ELR (cell line): Measurements from ENCODE around the gene PUS7.
"Not testable (repeated sequence)": the region's sequence is repeated elsewhere in the genome, so short reads cannot be mapped to it uniquely, and the experiment has no call there.

Source experiments
- DNase-seq: peaks from one replicate; pipeline ENCODE4 v3.0.0-alpha.2; 2015; ENCODE audit warnings: low read depth

The PUS7 gene

DNA sequence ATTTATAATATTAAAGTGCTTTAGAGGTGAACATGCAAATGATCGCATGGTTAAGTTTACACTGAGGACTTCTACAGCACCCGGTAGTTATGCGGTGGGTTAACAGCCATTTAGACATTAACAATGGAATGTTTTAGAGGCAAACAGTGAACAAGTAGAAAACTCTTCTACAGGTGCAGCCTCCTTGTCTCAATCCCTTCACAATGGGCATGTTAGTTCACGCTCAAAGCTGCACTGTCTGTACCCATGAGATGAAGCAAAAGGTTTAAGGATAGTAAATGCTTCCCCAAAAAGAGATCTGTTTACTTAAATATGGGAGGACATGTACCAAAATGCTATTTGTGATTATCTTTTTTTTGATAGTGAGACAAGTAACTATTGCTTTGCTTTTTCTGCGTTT lies 25.1 kb downstream of the PUS7 start:
- DNase-seq, result no peak

DNA sequence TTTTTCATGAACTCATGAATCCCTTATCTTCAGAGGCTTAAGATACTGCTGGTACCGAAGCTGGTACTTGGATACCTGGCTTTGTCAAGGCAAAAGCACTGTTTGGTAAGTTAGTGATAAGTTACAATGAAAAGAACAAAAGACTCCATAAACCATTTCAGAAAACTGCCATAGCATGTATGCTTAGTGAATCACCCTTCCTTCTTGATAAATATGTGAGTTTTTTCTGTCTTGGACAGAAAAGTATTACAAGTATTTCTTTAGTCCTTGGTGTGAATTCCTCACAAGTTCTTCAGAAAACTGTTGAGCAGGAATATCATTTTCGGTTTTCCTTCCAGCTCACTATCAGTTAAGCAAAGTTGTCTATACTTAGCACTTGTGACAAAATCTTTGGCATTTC lies 25.6 kb downstream of the PUS7 start:
- peak; percentile 55 for DNase-seq

GRCh38 chr7:105493923-105494315 lies 28.2 kb downstream of the PUS7 start:
- DNase-seq, result peak; percentile 73

GRCh38 chr7:105493196-105493922 lies 28.7 kb downstream of the PUS7 start:
- no peak for DNase-seq

- DNase-seq, result no peak
Observed at GRCh38 chr7:105489409-105489808, 32.7 kb downstream of the PUS7 start.

DNA sequence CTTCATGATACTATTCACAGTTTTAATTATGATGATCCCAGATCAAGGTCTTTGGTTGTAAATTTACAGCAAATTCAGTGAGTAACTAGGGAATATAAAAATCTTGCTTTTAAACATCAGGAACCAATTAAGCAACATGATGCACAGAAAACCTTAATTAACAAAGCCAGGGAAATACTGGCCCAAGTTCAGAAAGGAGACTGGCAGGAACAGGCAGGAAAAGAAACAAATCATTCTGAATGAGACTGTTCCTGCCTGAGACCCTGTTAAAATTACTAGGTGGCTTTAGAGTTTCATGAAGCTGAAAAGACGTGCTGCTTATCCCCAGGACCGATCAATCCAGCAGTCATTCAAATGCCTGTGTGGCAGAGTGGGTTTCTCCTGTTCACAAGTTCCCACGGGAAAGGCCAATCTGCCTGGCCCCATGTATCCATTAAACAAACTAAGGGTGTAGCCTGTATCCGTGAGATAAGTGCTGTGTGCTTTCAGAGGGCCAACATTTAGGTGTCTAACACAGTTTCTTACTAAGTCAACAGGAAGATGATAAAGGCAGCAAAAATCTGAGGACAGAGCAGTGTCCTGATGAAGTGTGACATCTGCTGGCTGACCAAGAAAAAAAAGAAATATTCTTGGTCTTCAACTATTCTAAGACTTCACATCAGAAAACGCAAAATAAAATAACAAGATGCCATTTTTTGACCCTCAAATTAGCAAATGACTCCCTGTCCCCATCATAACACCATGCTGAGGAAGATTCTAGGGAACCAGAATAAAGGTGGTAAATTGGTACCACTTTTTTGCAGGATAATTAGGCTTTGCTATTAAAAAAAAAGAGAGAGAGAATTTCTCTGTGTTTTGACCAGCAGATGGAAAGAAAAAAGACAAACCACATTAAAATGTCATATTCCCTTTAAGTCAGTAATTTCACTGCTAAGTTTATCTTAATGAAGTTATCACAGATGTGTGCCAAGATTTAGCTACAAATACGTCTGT lies 34.2 kb downstream of the PUS7 start:
- DNase-seq, result peak; percentile 86

DNA sequence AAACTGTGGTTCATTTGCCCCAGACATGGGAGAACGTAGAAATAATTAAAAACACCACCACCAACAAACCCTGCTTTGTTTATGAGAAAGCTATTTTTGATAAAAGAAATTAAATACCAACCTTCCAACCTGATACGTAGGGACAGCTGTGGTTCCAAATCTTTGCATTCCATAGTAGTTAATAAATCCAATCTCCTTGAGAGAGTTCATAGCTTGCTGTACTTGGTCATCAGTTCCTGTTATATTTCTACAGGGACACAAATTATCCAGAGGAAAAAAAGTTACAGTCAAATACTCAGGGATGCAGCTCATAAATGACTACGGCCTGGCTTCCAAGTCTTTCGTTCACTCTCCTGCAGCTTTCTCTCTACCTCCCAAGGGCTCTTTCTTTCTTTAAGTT lies 41.1 kb downstream of the PUS7 start:
- peak; percentile 11 for DNase-seq

- no peak for DNase-seq
Observed at GRCh38 chr7:105478606-105479005, 43.5 kb downstream of the PUS7 start.

DNA sequence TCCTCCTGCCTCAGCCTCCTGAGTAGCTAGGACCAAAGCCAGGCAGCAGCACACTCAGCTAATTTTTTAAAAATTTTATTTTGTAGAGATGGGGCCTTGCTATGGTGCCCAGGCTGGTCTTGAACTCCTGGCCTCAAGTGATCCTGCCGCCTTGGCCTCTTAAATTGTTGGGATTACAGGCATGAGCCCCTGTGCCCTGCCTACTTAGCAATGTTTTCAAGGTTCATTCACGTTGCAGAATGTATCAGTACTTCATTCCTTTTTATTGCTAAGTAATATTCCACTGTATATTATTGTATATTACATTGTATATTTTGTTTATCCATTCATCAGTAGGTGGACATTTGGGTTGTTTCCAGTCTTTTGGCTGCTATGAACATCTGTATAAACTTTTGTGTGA lies 44.2 kb downstream of the PUS7 start:
- DNase-seq, result no peak

- DNase-seq, result no peak
Observed at GRCh38 chr7:105474045-105474444, 48.0 kb downstream of the PUS7 start.

- peak; percentile 59 for DNase-seq
Observed at GRCh38 chr7:105473163-105473562, 48.9 kb downstream of the PUS7 start.

DNA sequence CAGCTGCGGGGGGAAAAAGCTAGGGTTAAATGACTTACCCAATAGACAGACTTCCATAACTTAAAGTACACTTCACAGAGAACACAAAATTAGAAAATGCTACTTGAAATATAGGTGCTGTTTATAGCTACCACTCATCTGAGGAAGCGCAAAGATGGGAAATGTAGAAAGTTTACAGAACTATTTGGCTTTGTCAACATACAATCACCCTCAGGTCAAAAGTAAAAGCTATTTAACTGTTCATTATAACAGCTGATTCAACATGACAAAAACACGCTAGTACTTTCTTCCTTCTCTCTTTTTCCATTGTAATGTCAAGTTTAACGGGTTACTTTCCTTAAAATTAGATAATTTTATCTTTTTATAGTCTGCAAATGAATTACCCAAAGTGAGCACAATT lies 51.2 kb downstream of the PUS7 start:
- DNase-seq, result no peak

GRCh38 chr7:105470090-105470489 lies 52.0 kb downstream of the PUS7 start:
- DNase-seq, result no peak

- DNase-seq, result no peak
Observed at GRCh38 chr7:105462765-105463420, 59.2 kb downstream of the PUS7 start.

GRCh38 chr7:105461518-105461917 lies 60.6 kb downstream of the PUS7 start:
- DNase-seq, result no peak

DNA sequence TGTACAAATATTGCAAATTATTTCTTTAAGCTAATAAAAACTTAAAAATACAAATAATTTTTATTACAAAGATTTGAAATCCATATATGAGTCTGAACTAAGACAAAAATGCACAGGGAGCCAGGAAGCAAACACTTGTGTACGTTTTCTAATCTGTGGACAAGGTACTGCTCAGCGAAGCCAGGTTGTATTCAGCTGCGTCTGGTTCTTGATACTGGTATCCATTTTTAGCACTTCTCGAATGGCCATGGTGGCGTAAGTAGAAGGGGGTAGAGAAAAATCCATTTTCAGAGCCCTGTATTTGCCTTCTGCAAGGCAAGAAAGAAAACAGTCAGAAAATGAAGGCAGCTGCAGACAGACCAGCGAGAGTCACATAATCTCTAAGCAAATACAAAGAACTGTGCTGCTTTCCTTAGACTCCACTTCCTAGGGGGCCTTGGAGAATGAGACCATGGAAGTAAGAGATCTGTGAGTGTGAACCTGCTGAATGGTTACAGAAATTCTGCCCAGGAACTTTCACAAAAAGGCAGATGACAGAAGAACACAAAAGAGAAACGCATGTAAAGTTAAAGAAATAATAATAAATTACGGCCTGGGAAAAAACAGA lies 64.3 kb downstream of the PUS7 start:
- no peak for DNase-seq

DNA sequence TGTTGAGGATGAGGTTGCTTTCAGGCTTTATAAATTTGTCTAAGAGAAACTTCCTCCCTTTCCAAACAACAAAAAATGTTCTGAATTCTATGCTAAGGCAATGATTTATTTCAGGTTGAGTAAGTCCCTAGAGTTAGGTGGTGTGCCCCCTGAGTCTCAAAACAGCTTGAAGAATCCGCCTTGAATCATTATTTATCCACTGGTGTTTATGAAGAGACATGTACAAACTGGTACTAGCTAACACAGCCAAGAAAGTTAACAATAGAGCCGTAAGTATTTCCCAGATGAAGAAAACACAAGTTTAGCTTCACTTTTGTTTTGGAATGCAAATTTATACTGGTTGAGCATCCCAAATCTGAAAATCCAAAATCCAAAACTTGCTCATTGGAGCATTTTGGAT lies 67.2 kb downstream of the PUS7 start:
- no peak for DNase-seq

DNA sequence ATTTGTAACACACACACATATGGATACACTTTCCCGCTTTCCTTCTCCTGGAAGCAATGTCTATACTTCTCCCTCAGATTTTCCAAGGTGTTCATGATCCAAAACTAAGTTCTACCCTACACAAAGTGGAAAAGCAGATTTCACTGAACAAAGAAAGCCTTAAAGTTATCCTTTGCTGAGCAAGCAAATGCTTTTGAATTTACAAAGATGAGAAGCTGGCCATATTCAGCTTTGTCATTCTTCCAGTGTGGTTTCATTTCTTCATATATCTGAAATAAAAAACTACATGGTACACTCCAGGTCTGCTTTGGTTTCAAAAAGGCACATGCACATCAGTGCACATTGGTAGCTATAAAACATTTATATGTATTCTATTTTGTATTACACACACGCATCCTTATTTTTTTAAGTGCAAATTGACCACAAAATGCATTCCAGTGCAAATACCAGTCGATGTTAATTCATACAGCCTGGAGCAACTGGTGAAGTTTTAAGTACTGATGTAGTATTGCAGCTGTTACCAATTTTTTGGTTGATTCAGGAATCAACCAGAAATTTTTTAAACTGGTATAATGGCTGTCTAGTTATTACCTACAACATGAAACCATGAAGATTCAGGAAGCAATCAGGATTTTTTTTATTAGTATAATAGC lies 67.8 kb downstream of the PUS7 start:
- peak; percentile 73 for DNase-seq

- DNase-seq, result no peak
Observed at GRCh38 chr7:105452085-105452484, 70.0 kb downstream of the PUS7 start.

DNA sequence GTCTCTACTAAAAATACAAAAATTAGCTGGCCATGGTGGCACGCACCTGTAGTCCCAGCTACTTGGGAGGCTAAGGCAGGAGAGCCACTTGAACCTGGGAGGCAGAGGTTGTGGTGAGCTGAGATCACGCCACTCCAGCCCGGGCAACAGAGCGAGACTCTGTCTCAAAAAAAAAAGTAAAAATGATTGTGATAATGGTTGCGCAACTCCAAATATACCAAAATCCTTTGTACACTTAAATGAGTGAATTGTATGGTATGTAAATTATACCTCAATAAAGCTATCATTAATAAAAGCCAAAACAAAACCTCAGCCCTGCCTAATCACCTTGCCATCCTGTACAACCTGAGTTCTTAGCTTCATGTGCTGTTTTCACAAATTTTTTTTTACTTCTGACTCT lies 71.2 kb downstream of the PUS7 start:
- DNase-seq, result not testable (repeated sequence)

GRCh38 chr7:105450177-105450861 lies 71.8 kb downstream of the PUS7 start:
- peak; percentile 3 for DNase-seq
